ENCODE results near the gene ULK4. TPM values are rescaled to one million over a fixed set of nuclear protein-coding genes. Genes with fewer than 3 reads are reported as not detected.
"Not testable (repeated sequence)": the region's sequence is repeated elsewhere in the genome, so short reads cannot be mapped to it uniquely, and the experiment has no call there.

Gene ULK4
- total RNA-seq, 4 donors from 2014 or later, result 8.4 to 43.8 (median 20.8) TPM

- H3K9me3 ChIP-seq, result no peaks in the 10 kb centered on the region
- no peaks in the 10 kb centered on the region for H3K27me3 ChIP-seq
- TF ChIP-seq CTCF (IDR thresholded peaks at IDR 0.05) (no peak), POLR2A (IDR thresholded peaks at IDR 0.05) (no peak)
- H3K27ac ChIP-seq, result no peak overlapping the region
- no peaks in the 10 kb centered on the region for H3K36me3 ChIP-seq
- no peaks in the 10 kb centered on the region for H3K4me1 ChIP-seq
- no peak overlapping the region for H3K4me3 ChIP-seq
- DNase-seq, result no peak
Observed at GRCh38 chr3:41565948-41566514, 395.9 kb downstream of the ULK4 start.

- no peak for DNase-seq
- Histone ChIP-seq H3K4me3 (no peak overlapping the region), H3K36me3 (no peaks in the 10 kb centered on the region), H3K9me3 (no peaks in the 10 kb centered on the region), H3K27ac (no peak overlapping the region), H3K27me3 (no peaks in the 10 kb centered on the region), H3K4me1 (no peaks in the 10 kb centered on the region)
- TF ChIP-seq POLR2A (IDR thresholded peaks at IDR 0.05) (no peak), CTCF (IDR thresholded peaks at IDR 0.05) (no peak)
Observed at GRCh38 chr3:41565003-41565402, 396.9 kb downstream of the ULK4 start.

DNA sequence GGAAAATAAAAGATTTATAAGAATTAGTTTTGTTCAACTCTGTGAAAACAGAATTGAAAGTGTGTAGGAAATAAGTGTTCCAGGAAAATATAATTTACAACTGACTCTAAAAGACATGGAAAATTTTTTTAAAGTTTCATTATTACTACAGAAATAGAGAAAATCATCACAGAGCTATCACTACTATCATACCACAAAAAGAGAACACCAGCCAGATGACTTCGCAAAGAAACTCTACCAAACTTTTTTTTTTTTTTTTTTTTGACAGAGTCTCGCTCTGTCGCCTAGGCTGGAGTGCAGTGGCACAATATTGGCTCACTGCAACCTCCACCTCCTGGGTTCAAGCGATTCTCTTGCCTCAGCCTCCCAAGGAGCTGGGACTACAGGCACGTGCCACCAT, 405.7 kb downstream of the ULK4 start:
- not testable (repeated sequence) for H3K4me3 ChIP-seq, H3K36me3 ChIP-seq, H3K27me3 ChIP-seq, DNase-seq, H3K9me3 ChIP-seq, H3K27ac ChIP-seq, H3K4me1 ChIP-seq

- no peaks in the 10 kb centered on the region for H3K4me1 ChIP-seq
- H3K27me3 ChIP-seq, result no peaks in the 10 kb centered on the region
- DNase-seq, result no peak
- H3K36me3 ChIP-seq, result no peaks in the 10 kb centered on the region
- H3K9me3 ChIP-seq, result no peaks in the 10 kb centered on the region
- no peak overlapping the region for H3K4me3 ChIP-seq
- no peak for TF ChIP-seq CTCF (IDR thresholded peaks at IDR 0.05)
- no peak for TF ChIP-seq POLR2A (IDR thresholded peaks at IDR 0.05)
- no peak overlapping the region for H3K27ac ChIP-seq
Observed at GRCh38 chr3:41532976-41533375, 428.9 kb downstream of the ULK4 start.

GRCh38 chr3:41526995-41527573, 434.8 kb downstream of the ULK4 start:
- no peaks in the 10 kb centered on the region for H3K36me3 ChIP-seq
- peaks cover 0 to 5% (median 0%) of the 10 kb centered on the region in 4 donors for H3K4me1 ChIP-seq
- no peak for TF ChIP-seq CTCF (IDR thresholded peaks at IDR 0.05)
- no peak for TF ChIP-seq POLR2A (IDR thresholded peaks at IDR 0.05)
- DNase-seq, result no peak
- H3K4me3 ChIP-seq, result no peak overlapping the region
- H3K27ac ChIP-seq, result no peak overlapping the region
- no peaks in the 10 kb centered on the region for H3K27me3 ChIP-seq
- H3K9me3 ChIP-seq, result no peaks in the 10 kb centered on the region

GRCh38 chr3:41525303-41526064, 436.4 kb downstream of the ULK4 start:
- no peak for DNase-seq

More at GRCh38 chr3:41525303-41526064, 436.4 kb downstream of the ULK4 start:
- Histone ChIP-seq H3K36me3 (no peaks in the 10 kb centered on the region), H3K27ac (no peak overlapping the region), H3K4me3 (no peak overlapping the region), H3K27me3 (no peaks in the 10 kb centered on the region), H3K4me1 (peaks cover 0 to 5% (median 0%) of the 10 kb centered on the region in 4 donors), H3K9me3 (no peaks in the 10 kb centered on the region)
- TF ChIP-seq CTCF (IDR thresholded peaks at IDR 0.05), result no peak
